Stimulated activated CD4-positive, alpha-beta T cell treated with anti-CD3 and anti-CD28 coated beads, TNF-alpha, amount 100 ng/mL, for 24 hours (primary cell): ENCODE results near the gene PRSS1.
A peak's percentile ranks its signal among the peaks of the same experiment; 100 is the strongest.
"Not testable (repeated sequence)": the region's sequence is repeated elsewhere in the genome, so short reads cannot be mapped to it uniquely, and the experiment has no call there.

Experiments
- DNase-seq, 3 experiments: peaks; one replicate each; pipeline ENCODE4 v3.0.0-alpha.2; 2020; ENCODE audit warnings: low read depth in 3 of 3

Gene PRSS1

DNA sequence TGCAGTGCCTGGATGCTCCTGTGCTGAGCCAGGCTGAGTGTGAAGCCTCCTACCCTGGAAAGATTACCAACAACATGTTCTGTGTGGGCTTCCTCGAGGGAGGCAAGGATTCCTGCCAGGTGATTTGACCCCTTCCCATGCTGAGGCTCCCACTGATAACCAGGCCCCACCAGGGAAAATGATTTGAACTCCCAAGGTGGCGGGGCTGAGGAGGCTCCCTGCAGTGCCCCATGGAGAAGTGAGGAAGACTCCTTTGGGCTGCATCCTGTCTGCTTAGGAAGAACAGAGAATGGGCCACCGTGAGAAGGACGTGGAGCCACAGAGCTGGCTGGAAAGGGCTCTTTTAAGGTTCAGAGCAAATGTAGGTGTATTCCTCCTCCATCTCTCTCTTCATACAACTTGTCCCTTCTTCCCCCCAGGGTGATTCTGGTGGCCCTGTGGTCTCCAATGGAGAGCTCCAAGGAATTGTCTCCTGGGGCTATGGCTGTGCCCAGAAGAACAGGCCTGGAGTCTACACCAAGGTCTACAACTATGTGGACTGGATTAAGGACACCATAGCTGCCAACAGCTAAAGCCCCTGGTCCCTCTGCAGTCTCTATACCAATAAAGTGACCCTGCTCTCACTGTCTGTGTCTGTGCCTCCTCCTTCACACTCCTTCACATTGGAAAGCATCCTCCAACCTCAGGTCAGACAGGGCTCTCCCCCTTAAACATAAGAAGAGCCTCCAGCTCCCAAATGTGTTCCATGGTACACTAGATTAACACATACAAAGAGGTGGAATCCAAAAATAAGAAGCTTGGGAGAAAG, 24.9 kb downstream of the PRSS1 start:
- no peak for DNase-seq

GRCh38 chr7:142774826-142775225, 25.6 kb downstream of the PRSS1 start:
- DNase-seq, result no peak

GRCh38 chr7:142775351-142776115, 26.3 kb downstream of the PRSS1 start:
- DNase-seq, result not testable (repeated sequence)

DNA sequence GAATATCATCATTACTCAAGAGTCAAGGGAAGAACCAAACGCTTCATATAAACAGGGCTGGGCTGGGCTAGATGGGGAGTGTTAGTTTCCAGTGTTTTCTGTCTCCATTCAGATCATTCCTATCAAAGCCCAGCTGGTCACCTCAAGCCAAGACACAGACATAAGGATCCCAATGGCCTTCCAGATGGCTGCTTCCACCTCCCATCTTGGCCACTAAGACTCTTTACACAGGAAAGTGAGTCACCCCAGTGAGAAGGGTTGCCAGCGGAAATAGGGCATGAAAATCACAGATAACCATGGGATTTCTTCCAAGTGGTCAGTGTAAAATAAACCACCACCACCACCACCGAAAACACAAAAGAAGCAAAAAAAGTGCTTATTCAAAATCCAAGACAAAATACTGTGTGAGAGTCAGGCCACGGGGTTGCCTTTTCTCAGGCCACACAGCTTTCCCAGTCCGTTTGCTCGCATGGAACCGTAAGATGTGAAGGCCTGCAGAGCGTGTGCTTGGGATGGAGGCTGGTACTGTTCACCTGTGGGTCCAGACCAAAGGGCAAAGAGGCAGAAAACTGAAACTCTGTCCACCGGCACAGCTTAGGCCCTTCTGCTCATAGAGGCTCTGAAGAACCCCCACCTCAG, 27.1 kb downstream of the PRSS1 start:
- no peak for DNase-seq

GRCh38 chr7:142776845-142777225, 27.6 kb downstream of the PRSS1 start:
- DNase-seq, result not testable (repeated sequence)

- no peak for DNase-seq
Observed at GRCh38 chr7:142777318-142777717, 28.0 kb downstream of the PRSS1 start.

DNA sequence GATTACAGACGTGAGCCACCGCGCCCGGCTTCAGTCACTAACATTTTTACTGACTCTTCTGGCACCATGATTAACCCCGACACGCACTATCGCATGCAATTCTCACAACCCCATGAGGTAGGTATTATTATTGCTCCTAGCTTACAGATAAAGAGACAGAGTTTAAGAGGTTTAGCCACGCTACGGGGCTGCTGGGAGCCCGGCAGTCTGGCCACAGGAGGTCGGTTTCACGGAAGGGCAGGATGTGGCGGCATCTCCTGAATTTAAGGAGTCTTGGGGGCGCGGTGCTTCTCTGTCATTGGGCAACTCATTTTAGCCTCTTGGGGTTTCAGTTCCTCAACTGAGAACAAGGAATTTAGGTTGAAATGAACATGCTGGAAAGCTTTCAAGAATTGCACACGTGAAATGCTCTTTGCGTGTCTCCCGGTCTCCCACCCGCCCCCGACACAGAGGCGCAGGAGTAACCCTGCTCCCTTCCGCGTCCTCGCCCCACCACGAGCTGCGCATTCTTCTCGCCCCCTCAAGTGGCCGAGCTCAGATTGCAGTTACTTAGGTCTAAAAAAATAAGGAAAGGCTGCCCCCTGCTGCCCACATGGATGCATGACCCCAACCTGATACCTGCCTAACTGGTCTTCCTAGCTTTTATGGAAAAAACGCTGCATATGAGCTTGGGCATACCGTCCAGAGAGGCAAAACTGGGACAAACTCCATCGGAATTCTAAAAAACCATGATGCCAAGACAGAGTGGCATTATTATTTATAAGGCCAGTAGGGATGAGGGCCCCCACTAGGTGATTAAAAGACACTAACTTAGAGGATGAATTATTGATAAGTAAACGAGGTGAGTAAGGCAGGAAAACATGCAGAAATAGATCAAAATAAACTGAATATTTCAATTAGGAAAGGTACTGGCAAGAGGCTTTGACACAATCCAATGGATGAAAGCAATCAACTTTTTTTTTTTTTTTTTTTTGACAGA, 33.9 kb downstream of the PRSS1 start:
- DNase-seq, result peak in 2 of 3 experiments; percentile 54 to 77

GRCh38 chr7:142784096-142784495, 34.8 kb downstream of the PRSS1 start:
- DNase-seq, result no peak

DNA sequence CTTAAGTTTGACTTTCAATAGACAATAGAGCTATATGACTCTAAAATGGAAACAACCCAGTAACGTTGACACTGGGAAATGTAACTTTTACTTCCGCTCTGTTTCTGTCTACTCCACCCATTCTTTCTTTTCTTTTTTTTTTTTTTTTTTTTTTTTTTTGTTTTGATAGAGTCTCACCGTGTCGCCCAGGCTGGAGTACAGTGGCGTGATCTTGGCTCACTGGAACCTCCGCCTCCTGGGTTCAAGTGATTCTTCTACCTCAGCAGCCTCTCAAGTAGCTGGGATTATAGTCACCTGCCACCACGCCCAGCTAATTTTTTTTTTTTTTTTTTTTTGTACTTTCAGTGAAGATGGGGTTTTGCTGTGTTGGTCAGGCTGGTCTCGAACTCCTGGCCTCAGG, 35.4 kb downstream of the PRSS1 start:
- DNase-seq, result no peak

GRCh38 chr7:142785841-142786250, 36.6 kb downstream of the PRSS1 start:
- DNase-seq, result peak in 2 of 3 experiments; percentile 45 to 72

- no peak for DNase-seq
Observed at GRCh38 chr7:142787034-142787768, 37.9 kb downstream of the PRSS1 start.

DNA sequence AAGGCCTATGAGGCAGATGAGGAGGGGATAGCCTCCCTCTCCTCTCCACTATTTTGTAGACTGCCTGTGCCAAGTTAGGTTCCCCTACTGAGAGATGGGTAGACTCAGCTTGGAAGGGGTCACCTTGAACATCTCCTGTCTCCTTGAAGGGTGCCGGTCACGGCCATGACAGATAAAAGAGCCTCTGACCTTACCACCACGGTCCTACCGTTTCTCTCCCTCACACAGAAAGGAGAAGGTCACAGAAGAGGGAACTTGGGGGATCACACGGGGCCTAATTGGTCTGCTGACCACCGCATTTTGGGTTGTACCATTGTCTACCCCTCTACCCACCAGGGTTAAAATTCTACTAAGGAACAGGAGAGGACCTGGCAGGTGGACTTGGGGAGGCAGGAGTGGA, 38.5 kb downstream of the PRSS1 start:
- no peak for DNase-seq

- DNase-seq, result no peak
Observed at GRCh38 chr7:142788303-142789289, 39.3 kb downstream of the PRSS1 start.

GRCh38 chr7:142789441-142789840, 40.2 kb downstream of the PRSS1 start:
- DNase-seq, result no peak

DNA sequence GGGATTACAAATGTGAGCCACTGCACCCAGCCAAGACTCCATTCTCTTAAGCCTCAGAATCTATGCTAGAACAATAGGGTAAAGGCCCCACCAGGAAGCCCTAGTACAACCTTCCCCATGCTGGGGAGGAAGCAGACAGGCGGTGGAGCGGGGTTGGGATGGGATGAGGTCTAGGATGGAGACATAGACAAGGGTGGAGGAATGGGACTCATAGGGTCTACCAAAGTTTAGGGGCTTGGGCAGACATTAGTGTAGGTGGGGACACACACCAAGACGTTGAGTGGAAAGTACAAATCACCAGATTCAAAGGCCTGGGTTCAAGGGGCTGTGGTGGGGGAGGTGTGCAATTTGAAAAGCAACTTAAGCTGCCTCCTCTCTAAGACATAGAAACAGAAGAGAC, 40.8 kb downstream of the PRSS1 start:
- no peak for DNase-seq

DNA sequence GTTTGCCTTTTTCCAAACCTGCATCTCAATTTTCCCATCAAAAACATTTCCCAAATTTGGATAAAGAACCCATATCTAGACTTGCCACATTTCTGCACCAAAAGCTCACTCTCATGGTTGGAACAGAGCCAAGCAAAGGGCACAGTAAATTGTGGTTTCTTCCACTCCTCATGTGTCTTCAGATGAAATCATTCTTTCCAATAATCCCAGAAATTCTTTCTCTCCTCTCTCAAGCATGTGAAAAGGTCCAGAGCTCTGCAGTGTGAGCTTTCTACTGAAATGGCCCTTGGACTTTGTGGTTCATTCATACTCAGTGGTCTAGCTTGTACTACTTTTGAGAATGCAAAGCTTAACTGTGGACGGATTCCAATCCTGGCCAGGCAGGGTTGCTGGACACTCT, 41.3 kb downstream of the PRSS1 start:
- DNase-seq, result no peak

GRCh38 chr7:142791502-142791901, 42.2 kb downstream of the PRSS1 start:
- no peak for DNase-seq

GRCh38 chr7:142792129-142792528, 42.9 kb downstream of the PRSS1 start:
- no peak for DNase-seq

DNA sequence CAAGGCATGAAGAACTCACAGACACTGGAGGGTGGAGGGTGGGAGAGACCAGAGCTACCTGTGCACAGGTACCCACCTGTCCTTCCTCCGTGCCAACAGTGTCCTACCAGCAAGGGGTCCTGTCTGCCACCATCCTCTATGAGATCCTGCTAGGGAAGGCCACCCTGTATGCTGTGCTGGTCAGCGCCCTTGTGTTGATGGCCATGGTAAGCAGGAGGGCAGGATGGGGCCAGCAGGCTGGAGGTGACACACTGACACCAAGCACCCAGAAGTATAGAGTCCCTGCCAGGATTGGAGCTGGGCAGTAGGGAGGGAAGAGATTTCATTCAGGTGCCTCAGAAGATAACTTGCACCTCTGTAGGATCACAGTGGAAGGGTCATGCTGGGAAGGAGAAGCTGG, 43.3 kb downstream of the PRSS1 start:
- DNase-seq, result no peak
